ENCODE results near the gene TBC1D22A.

The TBC1D22A gene

DNA sequence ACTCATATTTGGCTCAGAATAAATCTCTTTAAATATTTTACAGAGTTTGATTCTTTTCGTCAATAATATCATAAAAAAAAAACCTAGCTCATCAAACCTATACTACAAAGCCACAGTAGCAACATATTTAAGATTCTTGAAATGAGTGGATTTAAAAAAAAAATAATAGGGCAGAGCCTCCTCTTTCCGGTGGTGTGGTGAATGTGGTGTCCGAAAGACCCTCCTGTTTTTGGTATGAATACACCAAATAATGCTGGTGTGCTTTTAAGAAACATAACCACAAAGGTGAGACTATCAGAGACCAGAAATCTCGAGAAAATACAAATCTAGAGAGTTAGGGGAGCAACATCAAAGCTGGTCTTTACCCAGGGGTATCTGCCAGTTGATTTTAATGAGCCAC is 342.6 kb downstream of the TBC1D22A start:
- DNase-seq, result no peak
- Histone ChIP-seq H3K27ac (ENCODE audit: insufficient read depth, low read length, poor library complexity, severe bottlenecking) (no peak overlapping the region), H3K9me3 (ENCODE audit: control insufficient read depth, low read length) (no peaks in the 10 kb centered on the region), H3K4me3 (ENCODE audit: insufficient read depth, low read depth, low read length, poor library complexity, severe bottlenecking) (no peak overlapping the region), H3K27me3 (replicated peaks; ENCODE audit: control insufficient read depth, insufficient read depth, low read length, poor library complexity, severe bottlenecking) (no peaks in the 10 kb centered on the region), H3K4me1 (ENCODE audit: control insufficient read depth, insufficient read depth, low read length, poor library complexity, severe bottlenecking) (no peaks in the 10 kb centered on the region), H3K36me3 (ENCODE audit: control insufficient read depth, insufficient read depth, low read length) (no peaks in the 10 kb centered on the region)

DNA sequence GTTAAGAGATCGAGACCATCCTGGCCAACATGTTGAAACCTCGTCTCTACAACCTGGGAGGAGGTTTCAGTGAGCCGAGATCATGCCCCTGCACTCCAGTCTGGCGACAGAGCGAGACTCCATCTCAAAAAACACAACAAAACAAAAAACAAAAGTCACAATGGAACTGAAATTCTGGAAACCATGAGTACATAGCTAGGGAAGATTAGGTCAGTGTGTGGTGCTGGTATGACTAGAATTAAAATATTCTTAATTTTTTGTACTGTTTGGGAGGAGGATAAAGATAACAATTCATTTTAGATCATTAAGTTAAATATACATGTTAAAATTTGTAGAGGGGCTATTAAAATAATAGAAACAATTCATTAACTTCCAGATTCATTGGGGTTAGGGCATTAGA is 344.4 kb downstream of the TBC1D22A start:
- H3K4me1 ChIP-seq (ENCODE audit: control insufficient read depth, insufficient read depth, low read length, poor library complexity, severe bottlenecking), result no peaks in the 10 kb centered on the region
- H3K4me3 ChIP-seq (ENCODE audit: insufficient read depth, low read depth, low read length, poor library complexity, severe bottlenecking), result no peak overlapping the region
- H3K27me3 ChIP-seq (replicated peaks; ENCODE audit: control insufficient read depth, insufficient read depth, low read length, poor library complexity, severe bottlenecking), result no peaks in the 10 kb centered on the region
- no peak overlapping the region for H3K27ac ChIP-seq (ENCODE audit: insufficient read depth, low read length, poor library complexity, severe bottlenecking)
- no peak for DNase-seq
- H3K9me3 ChIP-seq (ENCODE audit: control insufficient read depth, low read length), result no peaks in the 10 kb centered on the region
- peaks cover 4% of the 10 kb centered on the region for H3K36me3 ChIP-seq (ENCODE audit: control insufficient read depth, insufficient read depth, low read length)

DNA sequence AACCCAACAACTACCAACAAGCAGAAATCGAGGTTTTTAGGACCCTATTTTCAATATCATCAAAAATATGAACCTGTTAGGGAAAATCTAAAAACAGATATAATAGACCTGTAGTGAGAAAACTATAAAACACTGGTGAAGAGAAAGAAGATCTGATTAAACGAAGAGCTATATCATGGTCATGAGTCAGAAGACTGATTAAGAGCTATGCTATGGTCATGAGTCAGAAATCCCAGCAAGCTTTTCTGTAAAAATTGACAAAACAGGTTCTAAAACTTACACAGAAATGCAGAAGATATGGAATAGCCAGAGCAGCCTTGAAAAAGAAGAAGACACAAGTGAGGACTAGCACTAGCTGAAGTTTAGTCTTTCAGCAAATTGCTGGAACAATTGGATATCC is 345.0 kb downstream of the TBC1D22A start:
- Histone ChIP-seq H3K9me3 (ENCODE audit: control insufficient read depth, low read length) (no peaks in the 10 kb centered on the region), H3K36me3 (ENCODE audit: control insufficient read depth, insufficient read depth, low read length) (peaks cover 4% of the 10 kb centered on the region), H3K4me1 (ENCODE audit: control insufficient read depth, insufficient read depth, low read length, poor library complexity, severe bottlenecking) (no peaks in the 10 kb centered on the region), H3K4me3 (ENCODE audit: insufficient read depth, low read depth, low read length, poor library complexity, severe bottlenecking) (no peak overlapping the region), H3K27me3 (replicated peaks; ENCODE audit: control insufficient read depth, insufficient read depth, low read length, poor library complexity, severe bottlenecking) (no peaks in the 10 kb centered on the region), H3K27ac (ENCODE audit: insufficient read depth, low read length, poor library complexity, severe bottlenecking) (no peak overlapping the region)
- DNase-seq, result no peak

DNA sequence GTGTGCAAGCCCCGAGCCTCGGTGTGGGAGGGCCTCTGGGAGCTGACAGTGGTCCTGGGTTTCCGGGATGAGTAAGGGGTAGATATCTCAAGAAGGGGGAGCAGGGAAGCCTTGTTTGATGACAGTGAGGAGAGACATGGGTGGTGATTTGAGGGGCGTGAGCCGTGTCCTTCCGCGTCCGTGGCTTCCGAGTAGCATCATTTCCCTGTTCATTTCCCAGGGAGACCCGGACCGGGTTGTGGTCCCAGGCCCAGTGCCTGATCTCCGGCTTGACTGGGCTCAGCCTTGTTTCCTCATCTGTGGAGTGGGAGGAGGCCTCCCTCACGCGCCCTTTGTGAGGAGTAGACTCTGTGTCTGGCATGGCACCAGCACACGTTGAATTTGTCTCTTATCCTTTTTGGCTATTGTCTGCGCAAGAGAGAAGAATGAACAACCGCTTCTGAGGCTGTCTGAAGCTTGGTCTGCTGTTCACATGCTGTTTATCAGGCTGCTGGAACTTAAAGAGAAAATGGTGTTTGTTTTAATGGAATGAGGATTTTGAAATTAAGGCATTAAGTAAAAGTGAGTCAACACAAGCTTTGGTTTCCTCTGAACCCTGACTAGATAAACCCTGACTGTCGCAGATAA is 348.5 kb downstream of the TBC1D22A start:
- H3K36me3 ChIP-seq (ENCODE audit: control insufficient read depth, insufficient read depth, low read length), result peaks cover 4% of the 10 kb centered on the region
- DNase-seq, result no peak
- H3K27me3 ChIP-seq (replicated peaks; ENCODE audit: control insufficient read depth, insufficient read depth, low read length, poor library complexity, severe bottlenecking), result no peaks in the 10 kb centered on the region
- H3K9me3 ChIP-seq (ENCODE audit: control insufficient read depth, low read length), result no peaks in the 10 kb centered on the region
- no peak overlapping the region for H3K27ac ChIP-seq (ENCODE audit: insufficient read depth, low read length, poor library complexity, severe bottlenecking)
- H3K4me1 ChIP-seq (ENCODE audit: control insufficient read depth, insufficient read depth, low read length, poor library complexity, severe bottlenecking), result no peaks in the 10 kb centered on the region
- no peak overlapping the region for H3K4me3 ChIP-seq (ENCODE audit: insufficient read depth, low read depth, low read length, poor library complexity, severe bottlenecking)

DNA sequence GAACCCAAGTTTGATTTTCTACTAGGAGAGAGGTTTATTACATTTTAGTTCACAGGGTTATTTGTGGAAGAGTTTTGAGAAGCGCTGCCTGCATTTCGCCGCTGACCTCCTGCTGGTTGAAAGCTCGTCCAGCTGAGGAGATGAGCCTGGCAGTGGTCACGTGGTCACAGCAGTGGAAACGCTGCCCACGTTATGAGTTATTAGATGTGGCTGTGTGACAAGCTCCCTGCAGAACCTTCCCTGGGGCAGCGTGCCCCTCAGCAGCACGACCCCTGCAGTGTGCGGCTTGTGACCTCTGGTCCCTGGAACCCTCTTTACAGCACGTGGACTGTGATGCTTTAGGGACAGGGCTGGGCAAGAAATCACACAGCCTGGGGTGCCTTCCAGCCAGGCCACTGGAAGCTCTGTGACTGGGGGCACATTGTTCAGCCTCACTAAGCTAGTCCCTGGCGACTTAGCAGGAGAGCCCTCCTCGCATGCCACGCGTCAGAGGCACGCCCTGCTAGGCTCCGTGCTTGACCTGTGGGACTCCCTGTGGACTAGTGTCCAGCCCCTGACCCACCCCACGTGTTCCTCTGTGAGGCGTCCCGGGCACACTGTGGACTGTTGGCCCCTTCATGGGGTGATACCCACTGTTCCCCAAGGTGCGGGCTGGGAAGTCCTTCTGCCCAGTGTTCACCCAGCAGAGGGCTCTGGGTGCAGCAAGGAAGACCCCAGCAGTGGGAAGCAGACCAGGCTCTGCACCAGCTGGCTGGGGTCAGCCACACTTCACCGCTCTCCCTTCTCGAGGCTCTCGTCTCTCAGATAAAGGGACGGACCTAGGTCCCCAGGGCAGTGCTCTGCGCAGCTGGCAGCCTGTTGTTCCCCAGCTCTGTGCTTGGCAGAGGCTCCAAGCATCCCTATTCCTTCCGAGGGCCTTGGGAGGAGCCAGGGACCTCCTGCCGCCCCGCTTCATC is 349.5 kb downstream of the TBC1D22A start:
- Histone ChIP-seq H3K9me3 (ENCODE audit: control insufficient read depth, low read length) (no peaks in the 10 kb centered on the region), H3K4me1 (ENCODE audit: control insufficient read depth, insufficient read depth, low read length, poor library complexity, severe bottlenecking) (no peaks in the 10 kb centered on the region), H3K27me3 (replicated peaks; ENCODE audit: control insufficient read depth, insufficient read depth, low read length, poor library complexity, severe bottlenecking) (no peaks in the 10 kb centered on the region), H3K27ac (ENCODE audit: insufficient read depth, low read length, poor library complexity, severe bottlenecking) (no peak overlapping the region), H3K36me3 (ENCODE audit: control insufficient read depth, insufficient read depth, low read length) (peaks cover 4% of the 10 kb centered on the region), H3K4me3 (ENCODE audit: insufficient read depth, low read depth, low read length, poor library complexity, severe bottlenecking) (no peak overlapping the region)
- no peak for DNase-seq

DNA sequence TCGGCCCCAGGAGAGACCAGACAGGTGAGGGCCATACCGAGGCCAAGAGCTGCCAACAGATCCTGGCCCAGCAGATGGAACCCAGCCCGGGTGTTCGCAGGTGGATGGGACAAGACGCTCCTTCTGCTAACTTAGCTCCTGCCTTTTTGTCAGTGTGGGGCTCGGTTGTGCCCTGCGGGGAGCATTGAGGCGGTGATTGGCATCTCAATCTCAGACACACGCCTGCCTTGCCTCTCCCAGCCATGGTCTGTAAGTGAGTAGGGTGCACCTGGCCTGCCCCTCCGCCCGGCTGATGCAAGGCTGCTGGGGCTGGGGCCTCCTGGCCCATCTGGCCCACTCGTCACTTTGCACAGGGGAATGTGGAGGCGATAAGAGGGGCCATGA is 350.1 kb downstream of the TBC1D22A start:
- Histone ChIP-seq H3K4me3 (ENCODE audit: insufficient read depth, low read depth, low read length, poor library complexity, severe bottlenecking) (no peak overlapping the region), H3K36me3 (ENCODE audit: control insufficient read depth, insufficient read depth, low read length) (peaks cover 4% of the 10 kb centered on the region), H3K27me3 (replicated peaks; ENCODE audit: control insufficient read depth, insufficient read depth, low read length, poor library complexity, severe bottlenecking) (no peaks in the 10 kb centered on the region), H3K9me3 (ENCODE audit: control insufficient read depth, low read length) (no peaks in the 10 kb centered on the region), H3K27ac (ENCODE audit: insufficient read depth, low read length, poor library complexity, severe bottlenecking) (no peak overlapping the region), H3K4me1 (ENCODE audit: control insufficient read depth, insufficient read depth, low read length, poor library complexity, severe bottlenecking) (no peaks in the 10 kb centered on the region)
- no peak for DNase-seq

DNA sequence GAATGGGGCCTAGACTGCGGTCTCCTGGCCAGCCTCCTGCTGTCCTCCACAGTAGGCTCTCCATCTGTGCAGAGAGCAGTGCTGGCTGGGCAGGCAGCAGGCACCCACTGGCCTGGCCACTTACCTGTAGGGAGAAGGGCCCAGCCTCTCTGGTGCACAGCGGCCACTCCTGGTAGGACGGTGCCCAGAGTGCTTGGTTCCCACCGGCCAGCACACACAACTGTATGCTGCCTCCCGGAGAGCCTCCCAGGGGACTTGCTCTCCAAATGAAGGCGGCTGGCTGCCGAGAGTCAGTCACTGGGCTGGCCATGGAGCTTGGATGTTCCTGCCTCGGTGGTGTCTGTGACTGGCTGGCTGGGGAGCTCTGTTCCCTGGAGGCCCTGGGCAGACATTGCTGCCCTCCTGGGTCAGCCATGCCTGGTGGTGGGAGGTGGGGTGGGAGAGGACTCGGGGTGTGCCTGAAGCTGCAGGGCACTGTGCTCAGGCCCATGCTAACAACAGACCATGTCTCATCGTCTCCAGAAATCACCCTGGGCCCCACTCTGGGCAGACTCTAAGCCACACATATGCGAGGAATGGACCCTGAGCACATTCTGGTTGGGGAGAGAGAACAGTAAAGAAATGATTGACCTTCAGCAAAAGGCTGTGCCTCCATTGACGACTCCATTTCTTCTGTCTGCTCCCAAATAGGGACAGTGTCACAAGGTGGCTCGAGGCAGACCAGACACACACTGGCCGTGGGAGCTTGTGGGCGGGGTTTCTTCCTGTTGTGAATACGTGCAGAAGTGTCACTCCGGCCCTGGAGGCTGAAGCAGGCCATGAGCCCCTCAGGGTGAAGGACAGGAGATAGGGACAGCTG is 350.8 kb downstream of the TBC1D22A start:
- Histone ChIP-seq H3K36me3 (ENCODE audit: control insufficient read depth, insufficient read depth, low read length) (peaks cover 4% of the 10 kb centered on the region), H3K27ac (ENCODE audit: insufficient read depth, low read length, poor library complexity, severe bottlenecking) (no peak overlapping the region)
- no peak for DNase-seq

DNA sequence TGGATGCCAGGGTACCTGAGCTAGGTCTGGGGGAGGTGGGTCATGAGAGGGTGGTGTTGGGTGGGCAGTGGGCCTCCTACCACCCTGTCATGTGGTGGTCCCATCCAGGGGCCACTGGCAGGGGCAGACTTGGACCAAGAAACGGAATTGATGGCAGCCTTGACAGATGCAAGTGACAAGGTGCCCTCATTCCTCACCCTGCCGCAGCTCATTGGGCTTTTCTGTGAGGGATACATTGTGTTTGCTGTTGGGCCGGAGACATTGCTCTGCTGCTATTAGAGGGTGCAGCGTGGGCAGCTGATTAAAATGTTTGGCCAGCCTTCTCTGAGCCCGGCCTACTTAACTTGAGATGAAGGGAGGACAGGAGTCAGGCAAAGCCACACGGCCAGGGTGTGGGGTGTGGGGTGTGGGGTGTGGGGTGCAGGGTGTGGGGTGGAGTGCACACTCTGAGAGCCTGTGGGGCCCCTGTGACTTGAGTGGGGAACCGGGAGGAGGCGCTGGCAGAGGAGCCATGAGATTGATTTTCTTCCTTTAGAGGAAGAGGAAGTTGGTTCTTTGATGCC is 351.5 kb downstream of the TBC1D22A start:
- peaks cover 4% of the 10 kb centered on the region for H3K36me3 ChIP-seq (ENCODE audit: control insufficient read depth, insufficient read depth, low read length)
- no peak overlapping the region for H3K27ac ChIP-seq (ENCODE audit: insufficient read depth, low read length, poor library complexity, severe bottlenecking)
- H3K9me3 ChIP-seq (ENCODE audit: control insufficient read depth, low read length), result no peaks in the 10 kb centered on the region
- H3K27me3 ChIP-seq (replicated peaks; ENCODE audit: control insufficient read depth, insufficient read depth, low read length, poor library complexity, severe bottlenecking), result no peaks in the 10 kb centered on the region
- H3K4me1 ChIP-seq (ENCODE audit: control insufficient read depth, insufficient read depth, low read length, poor library complexity, severe bottlenecking), result no peaks in the 10 kb centered on the region
- H3K4me3 ChIP-seq (ENCODE audit: insufficient read depth, low read depth, low read length, poor library complexity, severe bottlenecking), result no peak overlapping the region
- no peak for DNase-seq

More for the DNA sequence above, 350.8 kb downstream of the TBC1D22A start:
- Histone ChIP-seq H3K4me3 (ENCODE audit: insufficient read depth, low read depth, low read length, poor library complexity, severe bottlenecking) (no peak overlapping the region), H3K27me3 (replicated peaks; ENCODE audit: control insufficient read depth, insufficient read depth, low read length, poor library complexity, severe bottlenecking) (no peaks in the 10 kb centered on the region), H3K4me1 (ENCODE audit: control insufficient read depth, insufficient read depth, low read length, poor library complexity, severe bottlenecking) (no peaks in the 10 kb centered on the region), H3K9me3 (ENCODE audit: control insufficient read depth, low read length) (no peaks in the 10 kb centered on the region)

DNA sequence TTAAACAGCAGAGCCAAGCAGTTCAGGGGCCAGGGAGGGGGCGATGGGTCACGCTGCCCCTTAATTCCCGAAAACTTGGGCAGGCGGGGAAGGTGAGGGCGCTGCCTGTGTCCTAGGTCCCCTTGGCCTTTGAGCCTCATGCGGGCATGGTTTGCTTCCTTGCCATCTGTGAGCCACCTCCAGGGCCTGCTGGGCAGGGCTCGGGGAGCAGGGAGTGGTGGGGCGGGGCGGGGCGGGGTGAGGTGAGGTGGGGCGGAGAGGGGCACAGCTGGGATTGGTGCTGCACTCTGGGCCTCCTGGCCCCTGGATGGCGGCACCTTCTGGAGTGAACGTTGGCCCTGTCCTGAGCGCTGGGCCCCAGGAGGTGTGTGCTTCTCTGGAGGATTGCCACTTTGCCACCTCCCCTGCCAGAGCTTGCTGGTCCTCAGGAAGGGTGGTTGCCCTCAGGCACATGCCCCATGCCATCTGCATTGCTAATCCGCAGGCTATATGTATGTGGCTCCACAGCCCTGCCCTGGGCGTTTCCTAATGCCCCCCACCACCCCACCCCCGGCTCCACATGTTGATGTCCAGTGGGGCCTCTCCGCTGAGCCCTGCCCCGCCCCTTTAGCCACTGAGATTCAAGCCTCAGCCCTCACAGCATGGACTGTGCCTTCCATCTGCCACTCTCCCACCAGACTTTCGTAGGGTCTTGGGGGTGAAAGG is 352.5 kb downstream of the TBC1D22A start:
- no peak overlapping the region for H3K27ac ChIP-seq (ENCODE audit: insufficient read depth, low read length, poor library complexity, severe bottlenecking)
- no peaks in the 10 kb centered on the region for H3K4me1 ChIP-seq (ENCODE audit: control insufficient read depth, insufficient read depth, low read length, poor library complexity, severe bottlenecking)
- H3K27me3 ChIP-seq (replicated peaks; ENCODE audit: control insufficient read depth, insufficient read depth, low read length, poor library complexity, severe bottlenecking), result no peaks in the 10 kb centered on the region
- peaks cover 4% of the 10 kb centered on the region for H3K36me3 ChIP-seq (ENCODE audit: control insufficient read depth, insufficient read depth, low read length)
- no peak for DNase-seq
- no peak overlapping the region for H3K4me3 ChIP-seq (ENCODE audit: insufficient read depth, low read depth, low read length, poor library complexity, severe bottlenecking)
- H3K9me3 ChIP-seq (ENCODE audit: control insufficient read depth, low read length), result no peaks in the 10 kb centered on the region

Measured in effector memory CD4-positive, alpha-beta T cell (primary cell).